ENCODE measurements around the gene DPM2. TPM values are rescaled to one million over a fixed set of nuclear protein-coding genes. Genes with fewer than 3 reads are reported as not detected.

Gene DPM2, protein sequence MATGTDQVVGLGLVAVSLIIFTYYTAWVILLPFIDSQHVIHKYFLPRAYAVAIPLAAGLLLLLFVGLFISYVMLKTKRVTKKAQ
- total RNA-seq (10 to 100 TPM in 3 of 4 donors, 1 to 10 TPM in 1; 9.7 to 17.4 (median 12.2) TPM), polyA plus RNA-seq (10 to 100 TPM; 16.6 to 39.6 (median 37.1) TPM)
- long read RNA-seq, donor 1, transcript DPM2-205 (3 exons, 1,662 nt) = minor isoform, 5 of 16 reads
- long read RNA-seq, donor 1, transcript DPM2-201 (4 exons, 1,542 nt) = major isoform, 9 of 16 reads
- long read RNA-seq, donor 1, partial matches to known transcripts = 0 of 16 reads
- long read RNA-seq, donor 1, other reads (novel, unspliced or antisense) = 1 of 16 reads
- long read RNA-seq, donor 2, transcript DPM2-201 (4 exons, 1,542 nt) = major isoform, 12 of 44 reads
- long read RNA-seq, donor 2, transcript DPM2-205 (3 exons, 1,662 nt) = minor isoform, 8 of 44 reads
- long read RNA-seq, donor 2, partial matches to known transcripts = 17 of 44 reads
- long read RNA-seq, donor 2, other reads (novel, unspliced or antisense) = 5 of 44 reads

- Histone ChIP-seq H3K27ac (peak within 1 kb of the TSS; percentile 66), H3K9me3 (no peaks in the 10 kb centered on the region), H3K4me1 (peaks cover 10% of the 10 kb centered on the region), H3K27me3 (ENCODE audit: insufficient read depth in 3 of 3, low read length in 2 of 3) (peaks cover 0 to 2% (median 0%) of the 10 kb centered on the region in 3 donors), H3K36me3 (ENCODE audit: insufficient read depth in 1 of 2, low read depth in 1 of 2) (peaks cover 0 to 10% of the 10 kb centered on the region in 2 donors), H3K4me3 (peak within 1 kb of the TSS; percentile 80)
- WGBS, 3 donors = 5 to 6% (median 6%) methylated on average over 59 to 60 of the region's 60 CpGs
- peak; percentile 88 to 94 (median 90) for ATAC-seq
- peak; percentile 85 to 90 for DNase-seq
- intact Hi-C loops (cut with DNase I) = no loop called here
- TF ChIP-seq CTCF (IDR thresholded peaks at IDR 0.05) = no peak
Observed at GRCh38 chr9:127937388-127938297, at the start of gene DPM2. TSS of gene DPM2 (minus strand) at chr9:127937854. CDS start at chr9:127937820, 34 bp downstream.

DNA sequence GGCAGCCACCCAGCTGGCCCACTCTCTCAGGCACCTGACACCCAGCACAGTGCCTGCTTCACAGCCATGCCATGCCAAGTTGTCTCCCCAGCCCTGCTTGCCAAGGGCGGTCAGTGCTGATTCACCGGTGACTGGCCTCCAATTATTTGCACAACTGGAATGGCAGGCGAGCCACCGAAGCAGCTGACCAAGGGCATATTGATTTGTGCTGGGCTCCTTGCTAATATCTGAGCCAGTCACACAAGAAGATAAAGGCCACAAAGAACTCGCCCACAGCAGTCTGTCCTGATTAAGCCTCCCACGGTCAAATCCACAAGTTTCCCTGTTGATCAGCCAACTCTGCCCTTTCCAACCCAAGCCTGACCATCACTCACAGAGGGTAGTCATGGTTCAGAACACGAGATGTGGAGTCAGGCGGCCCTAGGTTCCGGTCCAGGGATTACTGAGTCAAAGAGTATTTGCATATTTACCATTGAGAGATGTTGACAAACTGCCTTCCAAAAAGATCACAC lies 49.5 kb upstream of the DPM2 start:
- Histone ChIP-seq H3K9me3 (no peaks in the 10 kb centered on the region), H3K4me3 (no peak overlapping the region), H3K36me3 (ENCODE audit: insufficient read depth in 1 of 2, low read depth in 1 of 2) (no peaks in the 10 kb centered on the region), H3K4me1 (peaks cover 18% of the 10 kb centered on the region), H3K27me3 (ENCODE audit: insufficient read depth in 3 of 3, low read length in 2 of 3) (no peaks in the 10 kb centered on the region), H3K27ac (peak overlapping the region; percentile 75)
- intact Hi-C loops (cut with DNase I) = no loop called here
- 35 to 45% (median 38%) methylated on average over 9 of the region's 9 CpGs for WGBS, 3 donors
- ATAC-seq (peak; percentile 97 to 98 (median 97)), DNase-seq (peak; percentile 81 to 92)
- no peak for TF ChIP-seq CTCF (IDR thresholded peaks at IDR 0.05)

DNA sequence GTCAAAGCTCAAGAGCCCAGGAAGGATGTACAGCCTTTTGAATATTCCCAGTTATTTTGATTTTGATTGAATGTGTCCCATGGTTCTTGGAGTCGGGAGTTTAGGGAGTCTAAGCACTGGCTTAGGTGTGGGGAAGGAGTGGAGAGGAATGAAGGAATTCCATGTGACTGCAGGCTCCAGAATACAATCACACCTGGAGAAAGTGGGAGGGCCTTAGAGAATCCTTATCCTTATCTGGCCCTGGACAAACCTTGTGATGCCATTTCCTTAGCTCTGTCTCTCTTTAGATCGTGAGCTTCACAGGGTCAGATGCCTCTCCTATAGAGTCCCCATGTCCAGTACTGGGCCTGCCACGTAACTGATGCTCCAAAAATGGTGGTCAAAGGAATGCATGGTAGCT lies 47.4 kb upstream of the DPM2 start:
- Histone ChIP-seq H3K9me3 (no peaks in the 10 kb centered on the region), H3K4me3 (no peak overlapping the region), H3K27me3 (ENCODE audit: insufficient read depth in 3 of 3, low read length in 2 of 3) (no peaks in the 10 kb centered on the region), H3K36me3 (ENCODE audit: insufficient read depth in 1 of 2, low read depth in 1 of 2) (no peaks in the 10 kb centered on the region), H3K4me1 (peaks cover 17% of the 10 kb centered on the region), H3K27ac (no peak overlapping the region)
- no peak for ATAC-seq
- 86 to 93% (median 89%) methylated on average over 3 of the region's 3 CpGs for WGBS, 3 donors
- no peak for DNase-seq
- TF ChIP-seq CTCF (IDR thresholded peaks at IDR 0.05) = no peak
- intact Hi-C loops (cut with DNase I) = no loop called here

DNA sequence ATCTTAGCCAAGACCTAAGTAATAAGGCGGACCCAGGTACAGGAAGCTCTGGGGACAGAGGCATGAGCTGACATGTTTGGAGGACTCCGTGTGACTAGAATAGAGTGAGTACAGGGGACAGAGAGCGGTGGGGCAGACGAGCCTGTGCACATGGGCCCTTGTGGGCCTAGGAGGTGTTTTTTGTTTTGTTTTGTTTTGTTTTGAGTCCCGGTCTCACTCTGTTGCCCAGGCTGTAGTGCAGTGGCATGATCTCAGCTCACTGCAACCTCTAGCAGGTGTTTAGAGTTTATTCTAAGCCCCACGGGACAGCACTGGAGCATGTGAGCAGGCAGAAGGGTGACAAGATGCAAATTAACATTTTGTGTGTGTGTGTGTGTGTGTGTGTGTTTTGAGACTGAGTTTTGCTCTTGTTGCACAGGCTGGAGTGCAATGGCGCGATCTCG lies 46.2 kb upstream of the DPM2 start:
- no peak overlapping the region for H3K4me3 ChIP-seq
- intact Hi-C loops (cut with DNase I) = no loop called here
- H3K27ac ChIP-seq = peak overlapping the region; percentile 10
- ATAC-seq = no peak
- no peaks in the 10 kb centered on the region for H3K27me3 ChIP-seq (ENCODE audit: insufficient read depth in 3 of 3, low read length in 2 of 3)
- no peak for DNase-seq
- no peaks in the 10 kb centered on the region for H3K36me3 ChIP-seq (ENCODE audit: insufficient read depth in 1 of 2, low read depth in 1 of 2)
- 85 to 91% (median 89%) methylated on average over 9 of the region's 9 CpGs for WGBS, 3 donors
- H3K9me3 ChIP-seq = no peaks in the 10 kb centered on the region
- TF ChIP-seq CTCF (IDR thresholded peaks at IDR 0.05) = no peak
- peaks cover 27% of the 10 kb centered on the region for H3K4me1 ChIP-seq

All from psoas muscle (tissue), 8 donors.